ENCODE results near the gene CHAD. TPM values are rescaled to one million over a fixed set of nuclear protein-coding genes. Genes with fewer than 3 reads are reported as not detected.

CHAD gene, protein sequence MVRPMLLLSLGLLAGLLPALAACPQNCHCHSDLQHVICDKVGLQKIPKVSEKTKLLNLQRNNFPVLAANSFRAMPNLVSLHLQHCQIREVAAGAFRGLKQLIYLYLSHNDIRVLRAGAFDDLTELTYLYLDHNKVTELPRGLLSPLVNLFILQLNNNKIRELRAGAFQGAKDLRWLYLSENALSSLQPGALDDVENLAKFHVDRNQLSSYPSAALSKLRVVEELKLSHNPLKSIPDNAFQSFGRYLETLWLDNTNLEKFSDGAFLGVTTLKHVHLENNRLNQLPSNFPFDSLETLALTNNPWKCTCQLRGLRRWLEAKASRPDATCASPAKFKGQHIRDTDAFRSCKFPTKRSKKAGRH
- 10 to 100 TPM in 1 of 2 donors, 1 to 10 TPM in 1; 8.8 to 13.2 TPM for total RNA-seq

GRCh38 chr17:50468304-50469207 is at the start of gene CHAD:
Gene CHAD, minus strand, starts transcription at chr17:50468880. Its CDS starts 67 bp downstream, at chr17:50468813.
- intact Hi-C loops (cut with DNase I), result no loop called here
- DNase-seq, result no peak
- no peak for TF ChIP-seq CTCF (IDR thresholded peaks at IDR 0.05)
- TF ChIP-seq POLR2A (IDR thresholded peaks at IDR 0.05), result no peak
- Histone ChIP-seq H3K36me3 (replicated peaks in 1 of 2; ENCODE audit: insufficient read depth in 1 of 2, low read depth in 2 of 2) (no peaks in the 10 kb centered on the region), H3K9me3 (no peaks in the 10 kb centered on the region), H3K4me1 (peaks cover 14% of the 10 kb centered on the region), H3K4me3 (no peak within 1 kb of the TSS), H3K27ac (no peak within 1 kb of the TSS), H3K27me3 (no peaks in the 10 kb centered on the region)
- WGBS, 2 donors, result 55 to 80% methylated on average over 25 to 70 of the region's 71 CpGs
- no peak for ATAC-seq

DNA sequence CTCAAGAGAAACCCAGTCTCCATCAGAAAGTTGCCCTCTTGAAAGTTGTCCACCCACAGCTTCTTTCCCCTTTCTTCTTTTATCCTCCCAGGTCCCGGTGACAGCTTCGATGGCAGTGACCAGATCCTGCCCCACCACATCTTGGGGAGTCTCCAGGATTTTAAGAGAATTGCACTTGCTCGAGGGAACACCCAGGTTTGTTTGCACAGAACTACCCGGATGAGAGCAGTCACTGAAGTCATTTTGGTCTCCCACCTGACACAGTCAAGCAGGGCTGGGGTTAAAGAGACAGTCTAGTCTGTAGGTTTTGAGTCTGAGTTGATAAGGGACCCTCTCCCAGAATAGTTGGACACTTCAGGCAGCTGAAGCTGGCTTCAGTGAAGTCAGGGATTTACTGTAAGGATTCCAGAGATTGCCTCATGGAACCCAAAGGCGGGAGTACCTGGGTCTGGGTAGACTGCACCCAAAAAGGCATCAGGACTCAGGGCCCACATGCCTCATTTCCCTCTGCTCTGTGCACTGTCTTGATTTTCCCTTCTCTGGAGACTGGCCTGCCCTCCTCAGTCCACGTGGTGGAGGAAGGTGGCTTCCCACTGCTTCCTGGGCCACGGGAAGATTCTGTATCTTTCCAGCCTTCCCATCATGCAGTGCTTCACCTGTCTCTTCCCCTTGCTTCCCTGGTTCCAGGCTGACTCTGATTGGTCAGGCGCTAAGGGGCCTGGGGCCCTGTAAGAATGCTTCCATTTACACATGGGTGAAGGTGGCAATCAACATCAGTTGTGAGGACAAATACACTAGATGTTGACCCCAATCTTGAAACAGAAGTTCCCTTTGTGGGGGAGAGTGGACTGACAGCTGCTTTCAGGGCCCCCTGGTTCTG is 49.1 kb upstream of the CHAD start:
- no peak for DNase-seq
- Histone ChIP-seq H3K4me3 (no peak overlapping the region), H3K27ac (peak overlapping the region in 3 of 4 donors; percentile 37 to 64 (median 44)), H3K36me3 (replicated peaks in 1 of 2; ENCODE audit: insufficient read depth in 1 of 2, low read depth in 2 of 2) (no peaks in the 10 kb centered on the region), H3K4me1 (peaks cover 46% of the 10 kb centered on the region), H3K9me3 (no peaks in the 10 kb centered on the region), H3K27me3 (no peaks in the 10 kb centered on the region)
- 81 to 82% methylated on average over 7 to 8 of the region's 8 CpGs for WGBS, 2 donors
- no peak for ATAC-seq
- no peak for TF ChIP-seq POLR2A (IDR thresholded peaks at IDR 0.05)
- no peak for TF ChIP-seq CTCF (IDR thresholded peaks at IDR 0.05)
- intact Hi-C loops (cut with DNase I), result no loop called here

DNA sequence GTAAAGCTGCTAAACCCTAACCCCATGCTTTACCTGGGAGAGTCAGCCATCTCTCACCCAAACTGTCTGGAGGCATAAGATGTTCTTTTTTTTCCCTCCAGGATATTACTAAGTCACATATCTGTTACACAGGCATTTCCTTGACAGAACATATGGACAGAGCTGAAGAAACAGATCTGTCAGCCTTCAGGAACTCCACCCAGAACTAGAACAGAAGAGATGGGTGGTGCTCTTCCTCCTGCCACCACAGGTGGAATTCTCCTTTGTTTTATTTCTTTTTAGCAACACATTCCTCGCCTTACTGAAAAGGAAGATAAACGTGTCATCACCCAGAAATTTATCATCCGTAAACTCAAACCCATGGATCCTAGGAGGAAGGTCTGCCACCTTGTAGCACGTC is 48.3 kb upstream of the CHAD start:
- ATAC-seq (no peak), DNase-seq (no peak)
- Histone ChIP-seq H3K27me3 (no peaks in the 10 kb centered on the region), H3K4me3 (no peak overlapping the region), H3K36me3 (replicated peaks in 1 of 2; ENCODE audit: insufficient read depth in 1 of 2, low read depth in 2 of 2) (no peaks in the 10 kb centered on the region), H3K27ac (no peak overlapping the region), H3K4me1 (peaks cover 48% of the 10 kb centered on the region), H3K9me3 (no peaks in the 10 kb centered on the region)
- no peak for TF ChIP-seq CTCF (IDR thresholded peaks at IDR 0.05)
- no peak for TF ChIP-seq POLR2A (IDR thresholded peaks at IDR 0.05)
- 88 to 90% methylated on average over 4 of the region's 4 CpGs for WGBS, 2 donors
- intact Hi-C loops (cut with DNase I), result no loop called here

DNA sequence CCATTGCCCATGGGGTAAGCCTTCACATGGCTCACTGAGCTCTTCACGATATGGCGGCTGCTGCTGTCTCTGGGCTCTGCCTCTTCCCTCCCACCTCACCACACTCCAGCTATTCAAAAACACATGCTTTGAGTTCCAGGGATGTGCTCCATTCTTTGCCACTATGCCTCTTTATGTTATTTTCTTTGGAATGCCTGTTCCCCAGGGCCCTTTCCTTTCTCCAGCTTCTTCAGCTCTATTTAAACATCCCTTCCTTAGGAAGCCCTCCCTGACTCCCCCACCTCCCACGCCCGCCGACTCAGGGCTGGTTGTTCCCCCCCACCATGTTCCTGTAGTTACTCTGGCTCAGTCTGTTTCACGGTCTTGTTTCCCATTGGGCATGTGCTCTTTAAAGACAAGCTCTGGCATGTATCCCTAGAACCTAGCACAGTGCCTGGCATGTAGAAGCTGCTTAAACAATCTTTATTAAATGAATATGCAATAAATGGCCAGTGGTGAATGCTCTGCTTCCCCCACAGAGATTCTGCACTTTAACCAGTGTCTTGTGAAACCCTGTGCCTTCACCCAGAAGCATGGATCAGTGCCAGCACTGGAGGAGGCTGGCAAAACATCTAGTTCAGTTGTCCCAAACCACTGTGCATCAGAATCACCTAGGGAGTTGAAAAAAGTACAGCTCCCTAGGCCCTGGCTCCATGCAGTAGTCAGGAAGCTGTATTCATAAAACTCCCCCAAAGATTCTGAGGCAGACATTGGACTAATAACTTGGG is 46.4 kb upstream of the CHAD start:
- Histone ChIP-seq H3K9me3 (no peaks in the 10 kb centered on the region), H3K4me1 (peaks cover 59% of the 10 kb centered on the region), H3K36me3 (replicated peaks in 1 of 2; ENCODE audit: insufficient read depth in 1 of 2, low read depth in 2 of 2) (no peaks in the 10 kb centered on the region), H3K27ac (no peak overlapping the region), H3K4me3 (no peak overlapping the region), H3K27me3 (no peaks in the 10 kb centered on the region)
- intact Hi-C loops (cut with DNase I), result no loop called here
- TF ChIP-seq CTCF (IDR thresholded peaks at IDR 0.05) (no peak), POLR2A (IDR thresholded peaks at IDR 0.05) (no peak)
- ATAC-seq, result no peak
- DNase-seq, result peak; percentile 46 to 68 (median 62)
- WGBS, 2 donors, result 90 to 93% methylated on average over 6 of the region's 6 CpGs

Measured in body of pancreas (tissue), 4 donors.